HepG2 (cell line): ENCODE measurements around the gene POLR3F. TPM values are rescaled to one million over a fixed set of nuclear protein-coding genes. Genes with fewer than 3 reads are reported as not detected.

ENCODE experiments used
- AGO2 ChIP-seq: fragments of 200-400 bp; formaldehyde crosslinking; optimal IDR thresholded peaks from 2 replicates; pipeline ENCODE3; 2017; ENCODE audit warnings: mild to moderate bottlenecking, low read depth, low read length, moderate library complexity
- ARNTL ChIP-seq: sonication (generic); formaldehyde crosslinking; IDR thresholded peaks from 2 replicates; pipeline ENCODE4 v1.4.0; 2020; ENCODE audit warnings: mild to moderate bottlenecking, missing genetic modification reagents
- BRCA1 ChIP-seq: sonication (generic); formaldehyde crosslinking; IDR thresholded peaks from 2 replicates; pipeline ENCODE4 v1.4.0; 2020; ENCODE audit warnings: missing genetic modification reagents
- FOXA1 ChIP-seq, 2 experiments: fragments of 450-650 bp in 1 of 2; sonication (generic) in 1 of 2; formaldehyde crosslinking in 1 of 2; IDR thresholded peaks; 2 replicates each; pipeline versions ENCODE4 v1.4.0 to v1.6.1; 2016 to 2020; ENCODE audit warnings: missing genetic modification reagents in 1 of 2
- HMG20A ChIP-seq: IDR thresholded peaks from 2 replicates; pipeline ENCODE4 v1.6.1; 2016; ENCODE audit warnings: borderline replicate concordance
- MAFG ChIP-seq: sonication (generic); formaldehyde crosslinking; IDR thresholded peaks from 2 replicates; pipeline ENCODE4 v1.5.1; 2020; ENCODE audit warnings: mild to moderate bottlenecking, missing genetic modification reagents
- MAZ ChIP-seq, 2 experiments: sonication (generic) in 1 of 2; formaldehyde crosslinking in 1 of 2; IDR thresholded peaks; 2 replicates each; pipeline versions ENCODE4 v1.5.0 to v1.6.1; 2012 to 2020; ENCODE audit warnings: low read depth in 2 of 2, mild to moderate bottlenecking in 2 of 2, borderline replicate concordance in 1 of 2, improper control_type of control experiment in 1 of 2, low read length in 1 of 2, missing genetic modification reagents in 1 of 2, moderate library complexity in 1 of 2
- MTF1 ChIP-seq: sonication (generic); formaldehyde crosslinking; IDR thresholded peaks from 2 replicates; pipeline ENCODE4 v1.5.0; 2020; ENCODE audit warnings: missing genetic modification reagents
- RXRB ChIP-seq: IDR thresholded peaks from 2 replicates; pipeline ENCODE4 v1.6.1; 2016; ENCODE audit warnings: borderline replicate concordance, missing genetic modification reagents, missing compliant biosample characterization
- SRSF9 ChIP-seq: fragments of 200-400 bp; formaldehyde crosslinking; IDR thresholded peaks from 2 replicates; pipeline ENCODE4 v1.6.1; 2018; ENCODE audit warnings: borderline replicate concordance, mild to moderate bottlenecking, low read depth, low read length; ENCODE audit not compliant: insufficient read depth, poor library complexity, severe bottlenecking
- TBX3 ChIP-seq: fragments of 450-650 bp; IDR thresholded peaks from 2 replicates; pipeline ENCODE4 v1.6.1; 2017; ENCODE audit warnings: antibody characterized with exemption, mild to moderate bottlenecking, inconsistent platforms, borderline replicate concordance
- U2AF1 ChIP-seq: fragments of 200-400 bp; formaldehyde crosslinking; optimal IDR thresholded peaks from 2 replicates; pipeline ENCODE3; 2017; ENCODE audit warnings: mild to moderate bottlenecking, low read depth, low read length
- YEATS4 ChIP-seq: sonication (generic); formaldehyde crosslinking; IDR thresholded peaks from 2 replicates; pipeline ENCODE4 v1.4.0; 2020; ENCODE audit warnings: missing genetic modification reagents, borderline replicate concordance
- ZBTB44 ChIP-seq: sonication (generic); formaldehyde crosslinking; IDR thresholded peaks from 2 replicates; pipeline ENCODE4 v1.4.0; 2020; ENCODE audit warnings: missing genetic modification reagents
- ZNF225 ChIP-seq: sonication (generic); formaldehyde crosslinking; IDR thresholded peaks from 2 replicates; pipeline ENCODE4 v1.4.0; 2020; ENCODE audit warnings: mild to moderate bottlenecking, missing genetic modification reagents
- ZNF441 ChIP-seq: sonication (generic); formaldehyde crosslinking; IDR thresholded peaks from 2 replicates; pipeline ENCODE4 v1.7.0; 2021; ENCODE audit warnings: missing genetic modification reagents, borderline replicate concordance
- ZNF564 ChIP-seq: sonication (generic); formaldehyde crosslinking; IDR thresholded peaks from 2 replicates; pipeline ENCODE4 v1.8.1; 2023; ENCODE audit warnings: mild to moderate bottlenecking, missing genetic modification reagents
- ZNF576 ChIP-seq: sonication (generic); formaldehyde crosslinking; IDR thresholded peaks from 2 replicates; pipeline ENCODE4 v1.4.0; 2020; ENCODE audit warnings: mild to moderate bottlenecking, missing genetic modification reagents
- ZNF614 ChIP-seq: IDR thresholded peaks from 2 replicates; pipeline ENCODE4 v1.6.1; 2018; ENCODE audit warnings: missing biosample characterization, missing genetic modification reagents, inconsistent platforms, borderline replicate concordance
- ZNF619 ChIP-seq: sonication (generic); formaldehyde crosslinking; IDR thresholded peaks from 2 replicates; pipeline ENCODE4 v1.4.0; 2020; ENCODE audit warnings: mild to moderate bottlenecking, missing genetic modification reagents
- ZNF768 ChIP-seq: sonication (generic); formaldehyde crosslinking; IDR thresholded peaks from 2 replicates; pipeline ENCODE4 v1.4.0; 2020; ENCODE audit warnings: missing genetic modification reagents
- ZSCAN25 ChIP-seq: sonication (generic); formaldehyde crosslinking; IDR thresholded peaks from 2 replicates; pipeline ENCODE4 v1.8.0; 2022; ENCODE audit warnings: mild to moderate bottlenecking, missing genetic modification reagents
- polyA plus RNA-seq, 8 experiments: library from polyadenylated mRNA; depleted of rRNA in 3 of 8; stranded (reverse) in 7 of 8; unstranded in 1 of 8; fragments of >200 nt; fragmentation: Illumina TruSeq in 4 of 8; extraction: Trizol in 4 of 8; gene quantifications; 2 replicates each; pipeline versions ENCODE4 v1.2.1 to v1.2.3, GENCODE V29; 2011 to 2016; ENCODE audit warnings: low read depth in 4 of 8, missing spikeins in 1 of 8, mixed read lengths in 1 of 8; ENCODE audit not compliant: insufficient read depth in 1 of 8
- total RNA-seq, 5 experiments: library from RNA; depleted of rRNA; stranded (reverse); fragments of >200 nt; fragmentation: Illumina TruSeq; extraction: Trizol; gene quantifications; 2 replicates each; pipeline ENCODE4 v1.2.3, GENCODE V29; 2016; ENCODE audit warnings: low read depth in 1 of 5
- TF ChIP-seq, protein P1 (sequence below): sonication (generic); formaldehyde crosslinking; IDR thresholded peaks from 2 replicates; pipeline ENCODE4 v1.5.0; 2020; ENCODE audit warnings: missing genetic modification reagents
- TF ChIP-seq, protein P2 (sequence below): sonication (generic); formaldehyde crosslinking; IDR thresholded peaks from 2 replicates; pipeline ENCODE4 v1.9.0; 2021; ENCODE audit warnings: missing genetic modification reagents, borderline replicate concordance

POLR3F gene
- total and polyA plus RNA-seq, 2 of the 13 experiments (the other 11 are each of a cell fraction or from before 2014, with no cell fraction given) = 11.7 to 25.5 TPM

GRCh38 chr20:18496740-18497592, 29.8 kb downstream of the POLR3F start, which contains the start of gene RBBP9 (continued):
- TF ChIP-seq BRCA1 (CRISPR knock-in tag) (peak; percentile 51; the same call in 1 of the 2 replicates), ZNF441 (CRISPR knock-in tag) (peak; percentile 98), ZSCAN25 (CRISPR knock-in tag) (peak; percentile 75), ZNF564 (CRISPR knock-in tag) (peak; percentile 86; the same call in 1 of the 2 replicates), ZNF768 (peak; percentile 84), ZNF225 (peak; percentile 90; the same call in 1 of the 2 replicates), SRSF9 (no peak), ZNF614 (CRISPR knock-in tag) (peak; percentile 96; the same call in 1 of the 2 replicates), U2AF1 (peak; percentile 25), TBX3 (no peak), MAFG (no peak), ARNTL (CRISPR knock-in tag) (peak; percentile 29; the same call in 1 of the 2 replicates), AGO2 (peak; percentile 23), YEATS4 (CRISPR knock-in tag) (peak; percentile 95), ZBTB44 (peak; percentile 80; the same call in 1 of the 2 replicates), FOXA1 (IDR thresholded peaks at IDR 0.05) (no peak), FOXA1 (CRISPR knock-in tag; IDR thresholded peaks at IDR 0.05) (peak; percentile 25; the same call in 1 of the 2 replicates), HMG20A (no peak), MAZ (IDR thresholded peaks at IDR 0.05; ENCODE audit: borderline replicate concordance, low read depth, low read length) (no peak; the same call in 1 of the 2 replicates), MAZ (CRISPR knock-in tag; IDR thresholded peaks at IDR 0.05; ENCODE audit: low read depth) (peak; percentile 93), MTF1 (CRISPR knock-in tag) (no peak), RXRB (CRISPR knock-in tag) (peak; percentile 54), ZNF576 (no peak), ZNF619 (CRISPR knock-in tag) (peak; percentile 92)
- TF ChIP-seq, protein P1, sequence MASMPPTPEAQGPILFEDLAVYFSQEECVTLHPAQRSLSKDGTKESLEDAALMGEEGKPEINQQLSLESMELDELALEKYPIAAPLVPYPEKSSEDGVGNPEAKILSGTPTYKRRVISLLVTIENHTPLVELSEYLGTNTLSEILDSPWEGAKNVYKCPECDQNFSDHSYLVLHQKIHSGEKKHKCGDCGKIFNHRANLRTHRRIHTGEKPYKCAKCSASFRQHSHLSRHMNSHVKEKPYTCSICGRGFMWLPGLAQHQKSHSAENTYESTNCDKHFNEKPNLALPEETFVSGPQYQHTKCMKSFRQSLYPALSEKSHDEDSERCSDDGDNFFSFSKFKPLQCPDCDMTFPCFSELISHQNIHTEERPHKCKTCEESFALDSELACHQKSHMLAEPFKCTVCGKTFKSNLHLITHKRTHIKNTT (CRISPR knock-in tag) = no peak
- TF ChIP-seq, protein P2, sequence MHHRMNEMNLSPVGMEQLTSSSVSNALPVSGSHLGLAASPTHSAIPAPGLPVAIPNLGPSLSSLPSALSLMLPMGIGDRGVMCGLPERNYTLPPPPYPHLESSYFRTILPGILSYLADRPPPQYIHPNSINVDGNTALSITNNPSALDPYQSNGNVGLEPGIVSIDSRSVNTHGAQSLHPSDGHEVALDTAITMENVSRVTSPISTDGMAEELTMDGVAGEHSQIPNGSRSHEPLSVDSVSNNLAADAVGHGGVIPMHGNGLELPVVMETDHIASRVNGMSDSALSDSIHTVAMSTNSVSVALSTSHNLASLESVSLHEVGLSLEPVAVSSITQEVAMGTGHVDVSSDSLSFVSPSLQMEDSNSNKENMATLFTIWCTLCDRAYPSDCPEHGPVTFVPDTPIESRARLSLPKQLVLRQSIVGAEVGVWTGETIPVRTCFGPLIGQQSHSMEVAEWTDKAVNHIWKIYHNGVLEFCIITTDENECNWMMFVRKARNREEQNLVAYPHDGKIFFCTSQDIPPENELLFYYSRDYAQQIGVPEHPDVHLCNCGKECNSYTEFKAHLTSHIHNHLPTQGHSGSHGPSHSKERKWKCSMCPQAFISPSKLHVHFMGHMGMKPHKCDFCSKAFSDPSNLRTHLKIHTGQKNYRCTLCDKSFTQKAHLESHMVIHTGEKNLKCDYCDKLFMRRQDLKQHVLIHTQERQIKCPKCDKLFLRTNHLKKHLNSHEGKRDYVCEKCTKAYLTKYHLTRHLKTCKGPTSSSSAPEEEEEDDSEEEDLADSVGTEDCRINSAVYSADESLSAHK (CRISPR knock-in tag) = no peak
